H1 (cell line): ENCODE results near the gene NR3C2. TPM values are rescaled to one million over a fixed set of nuclear protein-coding genes. Genes with fewer than 3 reads are reported as not detected.

ENCODE experiments used
- CTCF ChIA-PET: fragments of 300-600 bp; sonication (Branson Sonifier 250); formaldehyde crosslinking; loops from one replicate; lab custom pipeline; 2021; ENCODE audit not compliant: partially characterized antibody; lab: Charles Lee
- POLR2A ChIA-PET: fragments of 300-600 bp; sonication (Branson Sonifier 250); formaldehyde crosslinking; loops from one replicate; lab custom pipeline; 2021; ENCODE audit warnings: inconsistent platforms; ENCODE audit not compliant: partially characterized antibody; lab: Charles Lee
- DNase-seq, 2 experiments: peaks; one replicate each; pipeline versions ENCODE4 v3.0.0 to v3.0.0-alpha.2; 2010 to 2022; ENCODE audit warnings: low spot score in 2 of 2, low read depth in 1 of 2, mixed read lengths in 1 of 2
- FAIRE-seq: peaks from 2 replicates; lab custom pipeline; 2011; peaks lifted over from hg19 to GRCh38; lab: Jason Lieb, UNC
- H2AFZ ChIP-seq: 2 replicates; pipeline ENCODE4 v1.8.1; 2012; ENCODE audit warnings: low read length, inconsistent platforms
- H2AK5ac ChIP-seq: 2 replicates; pipeline ENCODE4 v1.6.1; 2013; ENCODE audit warnings: low read depth, low read length
- H2BK120ac ChIP-seq: replicated peaks from 2 replicates; pipeline ENCODE3; 2013; ENCODE audit warnings: low read depth, low read length, inconsistent platforms
- H2BK12ac ChIP-seq: 2 replicates; pipeline ENCODE4 v1.6.1; 2013; ENCODE audit warnings: low read depth, low read length
- H2BK15ac ChIP-seq: 2 replicates; pipeline ENCODE4 v1.6.1; 2013; ENCODE audit warnings: low read length
- H2BK20ac ChIP-seq: 2 replicates; pipeline ENCODE4 v1.6.1; 2013; ENCODE audit warnings: low read length
- H2BK5ac ChIP-seq: 2 replicates; pipeline ENCODE4 v1.6.1; 2013; ENCODE audit warnings: low read depth, low read length
- H3K14ac ChIP-seq: 2 replicates; pipeline ENCODE4 v1.6.1; 2013; ENCODE audit warnings: inconsistent platforms; ENCODE audit not compliant: insufficient read length
- H3K18ac ChIP-seq: 2 replicates; pipeline ENCODE4 v1.6.1; 2013; ENCODE audit warnings: low read length; ENCODE audit errors: extremely low read depth
- H3K23ac ChIP-seq: 2 replicates; pipeline ENCODE4 v1.6.1; 2013; ENCODE audit warnings: inconsistent platforms; ENCODE audit not compliant: insufficient read length
- H3K23me2 ChIP-seq: 2 replicates; pipeline ENCODE4 v1.6.1; 2013; ENCODE audit warnings: low read depth, low read length
- H3K27ac ChIP-seq: 2 replicates; pipeline ENCODE4 v1.6.1; 2011; ENCODE audit warnings: low read depth, low read length, inconsistent platforms
- H3K27me3 ChIP-seq, 4 experiments: replicated peaks in 1 of 4; 1 replicate in 1 of 4; 2 replicates in 3 of 4; pipeline versions ENCODE4 v1.6.1 to v1.8.1; 2011 to 2013; ENCODE audit warnings: low read length in 3 of 4, mild to moderate bottlenecking in 3 of 4, inconsistent platforms in 2 of 4, mixed read lengths in 2 of 4, moderate library complexity in 1 of 4; ENCODE audit not compliant: control insufficient read depth in 3 of 4, insufficient read depth in 3 of 4; ENCODE audit errors: extremely low read depth in 1 of 4
- H3K36me3 ChIP-seq, 4 experiments: 2 replicates each; pipeline versions ENCODE4 v1.6.1 to v1.8.1; 2011 to 2013; ENCODE audit warnings: mild to moderate bottlenecking in 4 of 4, low read length in 3 of 4, moderate library complexity in 2 of 4, control low read depth in 1 of 4, inconsistent platforms in 1 of 4; ENCODE audit not compliant: insufficient read depth in 4 of 4, control insufficient read depth in 2 of 4
- H3K4ac ChIP-seq: replicated peaks from 2 replicates; pipeline ENCODE3; 2013; ENCODE audit warnings: low read length, low read depth, mixed read lengths, inconsistent platforms; ENCODE audit not compliant: insufficient read length
- H3K4me1 ChIP-seq, 4 experiments: replicated peaks in 1 of 4; 1 replicate in 1 of 4; 2 replicates in 3 of 4; pipeline versions ENCODE4 v1.6.1 to v1.8.1; 2011 to 2013; ENCODE audit warnings: low read length in 3 of 4, inconsistent platforms in 2 of 4, mixed read lengths in 1 of 4; ENCODE audit not compliant: insufficient read depth in 4 of 4, control insufficient read depth in 3 of 4
- H3K4me2 ChIP-seq, 2 experiments: 2 replicates each; pipeline versions ENCODE4 v1.6.1 to v1.8.1; 2011 to 2013; ENCODE audit warnings: low read depth in 2 of 2, low read length in 2 of 2, control low read depth in 1 of 2, inconsistent platforms in 1 of 2, mild to moderate bottlenecking in 1 of 2; ENCODE audit not compliant: insufficient read depth in 1 of 2
- H3K4me3 ChIP-seq, 4 experiments: fragments of 200-600, 300-600 bp in 1 of 4; sonication (generic), shearing (Covaris generic), sonication (Bioruptor Twin) in 1 of 4; 2 replicates each; pipeline versions ENCODE4 v1.5.1 to v1.8.1; 2011 to 2016; ENCODE audit warnings: low read length in 4 of 4, low read depth in 3 of 4, control low read depth in 2 of 4, inconsistent platforms in 2 of 4, mild to moderate bottlenecking in 2 of 4, mixed read lengths in 1 of 4, moderate library complexity in 1 of 4; ENCODE audit not compliant: insufficient read depth in 2 of 4; ENCODE audit errors: extremely low read depth in 1 of 4
- H3K56ac ChIP-seq: replicated peaks from 2 replicates; pipeline ENCODE3; 2013; ENCODE audit warnings: low read depth, mild to moderate bottlenecking, mixed read lengths, low read length, inconsistent platforms; ENCODE audit not compliant: insufficient read length
- H3K79me1 ChIP-seq: 2 replicates; pipeline ENCODE4 v1.6.1; 2013; ENCODE audit warnings: low read depth, low read length, control low read depth
- H3K79me2 ChIP-seq, 2 experiments: 2 replicates each; pipeline versions ENCODE4 v1.6.1 to v1.8.1; 2012 to 2013; ENCODE audit warnings: low read length in 2 of 2, mild to moderate bottlenecking in 2 of 2, inconsistent platforms in 1 of 2; ENCODE audit not compliant: insufficient read depth in 2 of 2, control insufficient read depth in 1 of 2
- H3K9ac ChIP-seq, 4 experiments: replicated peaks in 1 of 4; 1 replicate in 1 of 4; 2 replicates in 3 of 4; pipeline versions ENCODE4 v1.6.1 to v1.8.1; 2011 to 2013; ENCODE audit warnings: low read depth in 3 of 4, low read length in 3 of 4, control low read depth in 2 of 4, mild to moderate bottlenecking in 2 of 4, moderate library complexity in 2 of 4, inconsistent platforms in 1 of 4; ENCODE audit errors: extremely low read depth in 1 of 4
- H3K9me3 ChIP-seq, 2 experiments: 2 replicates each; pipeline versions ENCODE4 v1.6.1 to v1.8.1; 2012 to 2013; ENCODE audit warnings: mild to moderate bottlenecking in 2 of 2, moderate library complexity in 2 of 2, control low read depth in 1 of 2, inconsistent platforms in 1 of 2, low read depth in 1 of 2, low read length in 1 of 2, mixed read lengths in 1 of 2; ENCODE audit not compliant: insufficient read depth in 2 of 2
- H4K20me1 ChIP-seq, 2 experiments: replicated peaks in 1 of 2; 2 replicates each; pipeline versions ENCODE3 to v1.8.1; 2011 to 2013; ENCODE audit warnings: inconsistent platforms in 2 of 2, low read length in 2 of 2, mild to moderate bottlenecking in 1 of 2; ENCODE audit not compliant: insufficient read depth in 2 of 2, control insufficient read depth in 1 of 2
- H4K5ac ChIP-seq: 2 replicates; pipeline ENCODE4 v1.6.1; 2013; ENCODE audit warnings: low read length, low read depth, mixed read lengths, inconsistent platforms; ENCODE audit not compliant: insufficient read length
- H4K8ac ChIP-seq: 2 replicates; pipeline ENCODE4 v1.8.0; 2013; ENCODE audit warnings: mild to moderate bottlenecking, moderate library complexity, low read length, inconsistent platforms; ENCODE audit not compliant: insufficient read depth; ENCODE audit errors: extremely low read depth
- H4K91ac ChIP-seq: replicated peaks from 2 replicates; pipeline ENCODE3; 2013; ENCODE audit warnings: low read length, mixed read lengths, inconsistent platforms; ENCODE audit not compliant: insufficient read length
- ATF3 ChIP-seq: IDR thresholded peaks from 2 replicates; pipeline ENCODE4 v1.6.1; 2011; ENCODE audit warnings: low read depth, mild to moderate bottlenecking, low read length; ENCODE audit not compliant: insufficient read depth
- BCL11A ChIP-seq, 2 experiments: IDR thresholded peaks; one replicate each; pipeline ENCODE4 v1.6.1; 2011; ENCODE audit warnings: low read depth in 2 of 2, low read length in 2 of 2, mild to moderate bottlenecking in 2 of 2
- BRCA1 ChIP-seq: IDR thresholded peaks from 2 replicates; pipeline ENCODE4 v1.6.1; 2012; ENCODE audit warnings: low read depth, low read length, improper control_type of control experiment
- FOSL1 ChIP-seq: IDR thresholded peaks from 2 replicates; pipeline ENCODE4 v1.6.1; 2011; ENCODE audit warnings: mild to moderate bottlenecking, low read depth, low read length, moderate library complexity; ENCODE audit not compliant: insufficient read depth
- HDAC2 ChIP-seq, 2 experiments: fragments of 300-600 bp in 1 of 2; sonication (generic) in 1 of 2; IDR thresholded peaks; 2 replicates each; pipeline ENCODE4 v1.6.1; 2011 to 2012; ENCODE audit warnings: low read depth in 2 of 2, low read length in 2 of 2, mild to moderate bottlenecking in 2 of 2, moderate library complexity in 2 of 2, borderline replicate concordance in 1 of 2, inconsistent platforms in 1 of 2
- HDAC6 ChIP-seq: IDR thresholded peaks from one replicate; pipeline ENCODE4 v1.7.1; 2012; ENCODE audit warnings: low read depth, mild to moderate bottlenecking, inconsistent platforms, low read length, moderate library complexity
- MAFK ChIP-seq: IDR thresholded peaks from 2 replicates; pipeline ENCODE4 v1.6.1; 2012; ENCODE audit warnings: low read depth, mild to moderate bottlenecking, improper control_type of control experiment, low read length
- NRF1 ChIP-seq: IDR thresholded peaks from 2 replicates; pipeline ENCODE4 v1.6.1; 2011; ENCODE audit warnings: mild to moderate bottlenecking, low read depth, low read length, improper control_type of control experiment
- SIN3A ChIP-seq, 2 experiments: IDR thresholded peaks in 1 of 2; conservative IDR thresholded peaks in 1 of 2; 2 replicates each; pipeline ENCODE4 v1.6.1; 2011 to 2012; ENCODE audit warnings: low read length in 2 of 2, improper control_type of control experiment in 1 of 2, low read depth in 1 of 2, mild to moderate bottlenecking in 1 of 2
- SIX5 ChIP-seq: IDR thresholded peaks from 2 replicates; pipeline ENCODE4 v1.6.1; 2011; ENCODE audit warnings: mild to moderate bottlenecking, low read depth, low read length
- SP2 ChIP-seq: IDR thresholded peaks from 2 replicates; pipeline ENCODE4 v1.6.1; 2012; ENCODE audit warnings: mild to moderate bottlenecking, low read length, inconsistent platforms
- SP4 ChIP-seq: IDR thresholded peaks from 2 replicates; pipeline ENCODE4 v1.6.1; 2012; ENCODE audit warnings: low read length, inconsistent platforms
- TEAD4 ChIP-seq: IDR thresholded peaks from 2 replicates; pipeline ENCODE4 v1.6.1; 2012; ENCODE audit warnings: low read depth, low read length, inconsistent platforms, mixed read lengths
- YY1 ChIP-seq: IDR thresholded peaks from 2 replicates; pipeline ENCODE4 v1.6.1; 2011; ENCODE audit warnings: low read depth, mild to moderate bottlenecking, low read length
- WGBS, 2 experiments: shearing (Covaris generic) in 1 of 2; methylation state at CpG; one replicate each; pipeline versions ENCODE4 v1.1.6 to v1.1.7; 2013 to 2015; ENCODE audit warnings: low lambda C conversion rate in 2 of 2, mixed read lengths in 2 of 2, inconsistent platforms in 1 of 2, low coverage in 1 of 2, missing lambda C conversion rate in 1 of 2; ENCODE audit not compliant: insufficient replicate concordance in 2 of 2, insufficient coverage in 1 of 2, insufficient read length in 1 of 2; ENCODE audit errors: extremely low coverage in 1 of 2, missing lambda C conversion rate in 1 of 2; 5-methylcytosine and 5-hydroxymethylcytosine counted together
- polyA plus RNA-seq, 7 experiments: library from polyadenylated mRNA; depleted of rRNA in 3 of 7; stranded (reverse) in 5 of 7; unstranded in 2 of 7; fragments of >200 nt in 5 of 7; fragments of 200-250 nt in 2 of 7; gene quantifications; 1 replicate in 5 of 7; 2 replicates in 1 of 7; 4 replicates in 1 of 7; pipeline versions ENCODE4 v1.2.1 to v1.2.3, GENCODE V29; 2011 to 2013; ENCODE audit warnings: missing spikeins in 2 of 7, mixed read lengths in 2 of 7
- total RNA-seq: library from RNA; stranded (reverse); fragmentation: NEBNext Ultra II Directional; extraction: Animal tissue kit (Norgen Biotek cat#: 25700); gene quantifications from 2 replicates; pipeline ENCODE4 v1.2.1, GENCODE V29; 2021

NR3C2 gene
- total and polyA plus RNA-seq, 2 of the 8 experiments (the other 6 are each of a cell fraction or from before 2014, with no cell fraction given): 0.80 to 3.9 TPM

GRCh38 chr4:148346657-148347056 is 95.6 kb downstream of the NR3C2 start:
- H3K56ac ChIP-seq: no peak overlapping the region
- H3K36me3 ChIP-seq: no peaks in the 10 kb centered on the region
- no peaks in the 10 kb centered on the region for H3K27me3 ChIP-seq
- no peak overlapping the region for H4K91ac ChIP-seq
- 83% methylated on average over 2 of the region's 2 CpGs; no CpG with 5 or more reads in 1 of the 2 experiments for WGBS, 2 experiments
- no peak overlapping the region for H2AK5ac ChIP-seq
- no peak overlapping the region for H3K18ac ChIP-seq
- H3K4me3 ChIP-seq: no peak overlapping the region
- H3K14ac ChIP-seq: no peak overlapping the region
- no peaks in the 10 kb centered on the region for H3K79me1 ChIP-seq
- no peak overlapping the region for H2BK120ac ChIP-seq
- no peaks in the 10 kb centered on the region for H3K9me3 ChIP-seq
- H2BK5ac ChIP-seq: no peak overlapping the region
- no peak for TF ChIP-seq SIN3A (conservative IDR thresholded peaks at IDR 0.05 in 1 of 2, IDR thresholded peaks at IDR 0.05 in 1 of 2; ENCODE audit: low read depth in 1 of 2, low read length in 2 of 2)
- no peak for TF ChIP-seq YY1
- TF ChIP-seq SP2: no peak
- TF ChIP-seq SIX5: no peak
- no peak for TF ChIP-seq FOSL1
- no peak for TF ChIP-seq NRF1
- no peak for TF ChIP-seq MAFK
- TF ChIP-seq BRCA1: no peak
- no peak for TF ChIP-seq TEAD4
- no peak for TF ChIP-seq HDAC6
- TF ChIP-seq HDAC2 (IDR thresholded peaks at IDR 0.05; ENCODE audit: borderline replicate concordance in 1 of 2, low read depth in 2 of 2, low read length in 2 of 2): no peak
- TF ChIP-seq BCL11A (IDR thresholded peaks at IDR 0.05; ENCODE audit: low read depth in 2 of 2, low read length in 2 of 2): no peak
- TF ChIP-seq ATF3: no peak
- no peak for TF ChIP-seq SP4
- H3K4ac ChIP-seq: no peak overlapping the region
- DNase-seq (no peak), FAIRE-seq (no peak)
- H3K79me2 ChIP-seq: no peaks in the 10 kb centered on the region
- no peak overlapping the region for H3K23ac ChIP-seq
- ChIA-PET POLR2A (no interaction called here), CTCF (no interaction called here)
- no peak overlapping the region for H2BK15ac ChIP-seq
- H4K5ac ChIP-seq: no peak overlapping the region
- H3K23me2 ChIP-seq: no peaks in the 10 kb centered on the region
- H3K9ac ChIP-seq: no peak overlapping the region
- H2BK12ac ChIP-seq: no peak overlapping the region
- H2AFZ ChIP-seq: no peak overlapping the region
- H3K27ac ChIP-seq: no peak overlapping the region
- H4K20me1 ChIP-seq: no peaks in the 10 kb centered on the region
- H3K4me1 ChIP-seq: 0 out of 7 replicates have a peak, but pooled peaks cover 0 to 2% (median 0%) of the 10 kb centered on the region in 4 experiments
- H4K8ac ChIP-seq: no peak overlapping the region
- H3K4me2 ChIP-seq: no peak overlapping the region
- no peak overlapping the region for H2BK20ac ChIP-seq
